HepG2 (cell line): ENCODE results near the gene PRDM15. TPM values are rescaled to one million over a fixed set of nuclear protein-coding genes. Genes with fewer than 3 reads are reported as not detected.

Experiments
- ATAC-seq: fragments of 200-7000 bp; cut with Tn5 transposase; 3 replicates; pipeline ENCODE4 v1.9.1; 2020; ENCODE audit warnings: mild to moderate bottlenecking, moderate library complexity
- BruUV-seq: library from RNA; stranded (reverse); fragments of 400-500 nt; replicated peaks from 2 replicates; lab custom pipeline; 2021; lab: Mats Ljungman, UMichigan
- CTCF ChIA-PET: fragments of 300-600 bp; formaldehyde crosslinking; extraction: SDS; loops from one replicate; lab custom pipeline; 2021; ENCODE audit warnings: low total read pairs, inconsistent platforms, low intra/inter-chr PET ratio; lab: Yijun Ruan, JAX
- POLR2A ChIA-PET: fragments of 350-600 bp; sonication (Branson Sonifier 250); formaldehyde crosslinking; loops from one replicate; lab custom pipeline; 2020; ENCODE audit warnings: antibody characterized with exemption, inconsistent platforms; lab: Yijun Ruan, JAX
- DNase-seq: peaks from one replicate; pipeline ENCODE4 v3.0.0-alpha.2; 2015; ENCODE audit warnings: low spot score
- FAIRE-seq: peaks from 3 replicates; lab custom pipeline; 2011; peaks lifted over from hg19 to GRCh38; lab: Jason Lieb, UNC
- H2AFZ ChIP-seq: one replicate; pipeline ENCODE4 v1.6.1; 2011; ENCODE audit warnings: low read length, inconsistent platforms
- H3K27ac ChIP-seq: fragments of 300-600 bp; 3 replicates; pipeline ENCODE4 v1.8.0; 2011; ENCODE audit warnings: mixed run types, mild to moderate bottlenecking, mixed read lengths, low read length, inconsistent platforms; ENCODE audit not compliant: insufficient read depth; ENCODE audit errors: extremely low read length
- H3K27me3 ChIP-seq, 2 experiments: fragments of 200-600 bp in 1 of 2; 2 replicates in 1 of 2; 3 replicates in 1 of 2; pipeline versions ENCODE4 v1.6.0 to v1.8.0; 2011; ENCODE audit warnings: low read length in 2 of 2, mild to moderate bottlenecking in 2 of 2, moderate library complexity in 2 of 2, inconsistent platforms in 1 of 2; ENCODE audit not compliant: insufficient read depth in 2 of 2, control insufficient read depth in 1 of 2
- H3K36me3 ChIP-seq, 2 experiments: fragments of 200-600 bp in 1 of 2; replicated peaks in 1 of 2; 2 replicates in 1 of 2; 3 replicates in 1 of 2; pipeline versions ENCODE4 v1.5.1 to v1.8.0; 2011; ENCODE audit warnings: low read length in 2 of 2, inconsistent platforms in 1 of 2; ENCODE audit not compliant: insufficient read depth in 2 of 2, control insufficient read depth in 1 of 2
- H3K4me1 ChIP-seq: 2 replicates; pipeline ENCODE4 v1.5.1; 2012; ENCODE audit warnings: low read length, inconsistent platforms; ENCODE audit not compliant: insufficient read depth
- H3K4me2 ChIP-seq: 2 replicates; pipeline ENCODE4 v1.6.0; 2011; ENCODE audit warnings: low read depth, low read length, inconsistent platforms
- H3K4me3 ChIP-seq, 3 experiments: fragments of 200-600 bp in 1 of 3; sonication (generic), shearing (Covaris generic) in 1 of 3; replicated peaks in 1 of 3; 2 replicates each; pipeline ENCODE4 v1.5.1; 2011 to 2016; ENCODE audit warnings: low read length in 3 of 3, inconsistent platforms in 2 of 3, low read depth in 2 of 3, mild to moderate bottlenecking in 2 of 3, control low read depth in 1 of 3, mixed read lengths in 1 of 3; ENCODE audit not compliant: insufficient read depth in 1 of 3
- H3K79me2 ChIP-seq: one replicate; pipeline ENCODE4 v1.6.1; 2011; ENCODE audit warnings: low read length, inconsistent platforms; ENCODE audit not compliant: insufficient read depth
- H3K9ac ChIP-seq: 2 replicates; pipeline ENCODE4 v1.6.0; 2011; ENCODE audit warnings: mild to moderate bottlenecking, low read depth, low read length, inconsistent platforms; ENCODE audit not compliant: insufficient read depth
- H3K9me3 ChIP-seq: 2 replicates; pipeline ENCODE4 v1.5.1; 2012; ENCODE audit warnings: mild to moderate bottlenecking, low read length
- H4K20me1 ChIP-seq: 2 replicates; pipeline ENCODE4 v1.6.0; 2011; ENCODE audit warnings: inconsistent platforms, mild to moderate bottlenecking, low read length, moderate library complexity; ENCODE audit not compliant: insufficient read depth
- GTF3A ChIP-seq: sonication (generic); formaldehyde crosslinking; conservative IDR thresholded peaks from 2 replicates; pipeline ENCODE4 v1.4.0; 2020; ENCODE audit warnings: mild to moderate bottlenecking, missing genetic modification reagents
- KLF16 ChIP-seq, 2 experiments: sonication (generic) in 1 of 2; formaldehyde crosslinking in 1 of 2; IDR thresholded peaks; 2 replicates each; pipeline versions ENCODE4 v1.6.1 to v1.8.0; 2016 to 2023; ENCODE audit warnings: missing genetic modification reagents in 2 of 2, missing compliant biosample characterization in 1 of 2
- MBD4 ChIP-seq: IDR thresholded peaks from 2 replicates; pipeline ENCODE4 v1.6.1; 2012; ENCODE audit warnings: low read length, inconsistent platforms, borderline replicate concordance
- MYC ChIP-seq: sonication (generic); formaldehyde crosslinking; IDR thresholded peaks from 2 replicates; pipeline ENCODE4 v1.9.0; 2021; ENCODE audit warnings: missing genetic modification reagents, borderline replicate concordance
- NFKB2 ChIP-seq: sonication (generic); formaldehyde crosslinking; IDR thresholded peaks from 2 replicates; pipeline ENCODE4 v1.4.0; 2020; ENCODE audit warnings: missing genetic modification reagents, borderline replicate concordance
- RBFOX2 ChIP-seq: fragments of 200-400 bp; formaldehyde crosslinking; IDR thresholded peaks from 2 replicates; pipeline ENCODE4 v1.6.1; 2017; ENCODE audit warnings: low read depth, mild to moderate bottlenecking, low read length
- REL ChIP-seq: sonication (generic); formaldehyde crosslinking; conservative IDR thresholded peaks from 2 replicates; pipeline ENCODE4 v1.8.0; 2022; ENCODE audit warnings: mild to moderate bottlenecking, missing genetic modification reagents, moderate library complexity
- ZNF33A ChIP-seq: sonication (generic); formaldehyde crosslinking; IDR thresholded peaks from 2 replicates; pipeline ENCODE4 v1.5.1; 2020; ENCODE audit warnings: missing genetic modification reagents, mild to moderate bottlenecking, moderate library complexity, borderline replicate concordance
- ZNF792 ChIP-seq: IDR thresholded peaks from 2 replicates; pipeline ENCODE4 v1.6.1; 2016
- ZNF883 ChIP-seq: sonication (generic); formaldehyde crosslinking; IDR thresholded peaks from 2 replicates; pipeline ENCODE4 v1.5.1; 2020; ENCODE audit warnings: mild to moderate bottlenecking, missing genetic modification reagents; ENCODE audit errors: not compliant biosample characterization
- WGBS: methylation state at CpG from one replicate; pipeline ENCODE4 v1.1.6; 2017; ENCODE audit warnings: low lambda C conversion rate; 5-methylcytosine and 5-hydroxymethylcytosine counted together
- in situ Hi-C: cut with HindIII; loops from 2 replicates; pipeline ENCODE4 v1.10.0; 2017; ENCODE audit warnings: low pct_unique_long_range_greater_than_20kb; ENCODE audit not compliant: extremely low pct_ligation_motif_present
- intact Hi-C: fragments of 100-400 bp; cut with micrococcal nuclease; formaldehyde crosslinking; loops from one replicate; pipeline ENCODE4 v1.10.0; 2022; ENCODE audit not compliant: unreplicated experiment
- polyA plus RNA-seq, 8 experiments: library from polyadenylated mRNA; depleted of rRNA in 3 of 8; stranded (reverse) in 7 of 8; unstranded in 1 of 8; fragments of >200 nt; fragmentation: Illumina TruSeq in 4 of 8; extraction: Trizol in 4 of 8; gene quantifications; 2 replicates each; pipeline versions ENCODE4 v1.2.1 to v1.2.3, GENCODE V29; 2011 to 2016; ENCODE audit warnings: low read depth in 4 of 8, missing spikeins in 1 of 8, mixed read lengths in 1 of 8; ENCODE audit not compliant: insufficient read depth in 1 of 8
- total RNA-seq, 5 experiments: library from RNA; depleted of rRNA; stranded (reverse); fragments of >200 nt; fragmentation: Illumina TruSeq; extraction: Trizol; gene quantifications; 2 replicates each; pipeline ENCODE4 v1.2.3, GENCODE V29; 2016; ENCODE audit warnings: low read depth in 1 of 5
- TF ChIP-seq, protein P1 (sequence below): sonication (generic); formaldehyde crosslinking; IDR thresholded peaks from 2 replicates; pipeline ENCODE4 v1.5.0; 2020; ENCODE audit warnings: mild to moderate bottlenecking, missing genetic modification reagents
- TF ChIP-seq, protein P2 (sequence below): sonication (generic); formaldehyde crosslinking; IDR thresholded peaks from 2 replicates; pipeline ENCODE4 v1.5.0; 2020; ENCODE audit warnings: missing genetic modification reagents
- TF ChIP-seq, protein P3 (sequence below): sonication (generic); formaldehyde crosslinking; IDR thresholded peaks from 2 replicates; pipeline ENCODE4 v1.5.1; 2020; ENCODE audit warnings: missing genetic modification reagents, mild to moderate bottlenecking, borderline replicate concordance

Gene PRDM15
- total and polyA plus RNA-seq, 2 of the 13 experiments (the other 11 are each of a cell fraction or from before 2014, with no cell fraction given), result 4.0 to 6.9 TPM

DNA sequence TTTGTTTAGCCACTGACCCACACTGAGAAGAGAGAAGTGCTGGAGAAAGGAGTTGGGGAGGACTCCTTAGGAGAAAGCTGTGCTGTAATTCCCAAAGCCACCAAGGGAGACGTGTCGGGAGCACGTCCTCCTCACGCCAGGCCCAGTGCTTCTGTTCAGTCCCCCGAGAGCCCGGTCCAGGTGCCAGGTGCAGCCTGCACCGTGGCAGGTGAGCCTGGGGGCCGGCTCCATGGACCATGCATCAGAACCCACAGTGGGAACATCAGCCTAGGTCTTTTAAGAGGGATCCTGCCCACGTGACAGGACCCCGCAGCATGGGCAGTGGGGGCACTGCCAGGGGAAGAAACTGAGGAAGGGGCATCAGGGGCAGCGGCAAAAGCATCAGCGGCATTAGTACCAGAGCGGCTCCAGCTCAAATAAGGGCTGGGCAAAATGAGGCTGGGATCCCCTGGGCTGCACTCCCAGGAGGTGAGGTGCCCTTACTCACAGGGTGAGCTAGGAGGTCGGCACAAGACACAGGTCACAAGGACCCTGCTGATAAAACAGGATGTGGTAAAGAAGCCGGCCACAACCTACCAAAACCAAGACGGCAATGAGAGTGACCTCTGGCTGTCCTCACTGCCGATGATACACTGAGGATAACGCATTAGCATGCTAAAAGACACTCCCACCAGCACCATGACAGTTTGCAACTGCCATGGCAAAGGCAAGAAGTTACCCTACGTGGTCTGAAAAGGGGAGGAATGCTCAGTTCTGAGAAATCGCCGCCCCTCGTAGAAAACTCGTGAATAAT lies 24.6 kb upstream of the PRDM15 start:
- POLR2A ChIA-PET, result no interaction called here
- in situ Hi-C loops, result no loop called here

More for the DNA sequence above, 24.6 kb upstream of the PRDM15 start:
- DNase-seq (no peak), ATAC-seq (no peak), FAIRE-seq (no peak)
- no peak overlapping the region for H3K4me2 ChIP-seq
- intact Hi-C loops, result no loop called here
- peaks cover 3 to 42% of the 10 kb centered on the region in 2 experiments; a peak in 4 of 5 replicates for H3K36me3 ChIP-seq
- no peaks in the 10 kb centered on the region for H3K9me3 ChIP-seq
- no TSS peak for BruUV-seq
- no peak overlapping the region for H2AFZ ChIP-seq
- H4K20me1 ChIP-seq, result no peaks in the 10 kb centered on the region
- CTCF ChIA-PET, result no interaction called here
- no peak overlapping the region for H3K27ac ChIP-seq
- H3K4me3 ChIP-seq, result no peak overlapping the region
- WGBS, result 99% methylated on average over 22 of the region's 23 CpGs
- TF ChIP-seq REL (CRISPR knock-in tag) (no peak), RBFOX2 (no peak), NFKB2 (CRISPR knock-in tag) (no peak), ZNF792 (no peak), KLF16 (CRISPR knock-in tag; IDR thresholded peaks at IDR 0.05) (no peak), GTF3A (CRISPR knock-in tag) (no peak), ZNF33A (CRISPR knock-in tag) (no peak), ZNF883 (CRISPR knock-in tag) (no peak), MBD4 (no peak), MYC (no peak)
- TF ChIP-seq, protein P1, sequence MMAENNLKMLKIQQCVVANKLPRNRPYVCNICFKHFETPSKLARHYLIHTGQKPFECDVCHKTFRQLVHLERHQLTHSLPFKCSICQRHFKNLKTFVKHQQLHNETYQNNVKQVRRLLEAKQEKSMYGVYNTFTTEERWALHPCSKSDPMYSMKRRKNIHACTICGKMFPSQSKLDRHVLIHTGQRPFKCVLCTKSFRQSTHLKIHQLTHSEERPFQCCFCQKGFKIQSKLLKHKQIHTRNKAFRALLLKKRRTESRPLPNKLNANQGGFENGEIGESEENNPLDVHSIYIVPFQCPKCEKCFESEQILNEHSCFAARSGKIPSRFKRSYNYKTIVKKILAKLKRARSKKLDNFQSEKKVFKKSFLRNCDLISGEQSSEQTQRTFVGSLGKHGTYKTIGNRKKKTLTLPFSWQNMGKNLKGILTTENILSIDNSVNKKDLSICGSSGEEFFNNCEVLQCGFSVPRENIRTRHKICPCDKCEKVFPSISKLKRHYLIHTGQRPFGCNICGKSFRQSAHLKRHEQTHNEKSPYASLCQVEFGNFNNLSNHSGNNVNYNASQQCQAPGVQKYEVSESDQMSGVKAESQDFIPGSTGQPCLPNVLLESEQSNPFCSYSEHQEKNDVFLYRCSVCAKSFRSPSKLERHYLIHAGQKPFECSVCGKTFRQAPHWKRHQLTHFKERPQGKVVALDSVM (CRISPR knock-in tag), result no peak
- TF ChIP-seq, protein P2, sequence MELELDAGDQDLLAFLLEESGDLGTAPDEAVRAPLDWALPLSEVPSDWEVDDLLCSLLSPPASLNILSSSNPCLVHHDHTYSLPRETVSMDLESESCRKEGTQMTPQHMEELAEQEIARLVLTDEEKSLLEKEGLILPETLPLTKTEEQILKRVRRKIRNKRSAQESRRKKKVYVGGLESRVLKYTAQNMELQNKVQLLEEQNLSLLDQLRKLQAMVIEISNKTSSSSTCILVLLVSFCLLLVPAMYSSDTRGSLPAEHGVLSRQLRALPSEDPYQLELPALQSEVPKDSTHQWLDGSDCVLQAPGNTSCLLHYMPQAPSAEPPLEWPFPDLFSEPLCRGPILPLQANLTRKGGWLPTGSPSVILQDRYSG (CRISPR knock-in tag), result no peak
- TF ChIP-seq, protein P3, sequence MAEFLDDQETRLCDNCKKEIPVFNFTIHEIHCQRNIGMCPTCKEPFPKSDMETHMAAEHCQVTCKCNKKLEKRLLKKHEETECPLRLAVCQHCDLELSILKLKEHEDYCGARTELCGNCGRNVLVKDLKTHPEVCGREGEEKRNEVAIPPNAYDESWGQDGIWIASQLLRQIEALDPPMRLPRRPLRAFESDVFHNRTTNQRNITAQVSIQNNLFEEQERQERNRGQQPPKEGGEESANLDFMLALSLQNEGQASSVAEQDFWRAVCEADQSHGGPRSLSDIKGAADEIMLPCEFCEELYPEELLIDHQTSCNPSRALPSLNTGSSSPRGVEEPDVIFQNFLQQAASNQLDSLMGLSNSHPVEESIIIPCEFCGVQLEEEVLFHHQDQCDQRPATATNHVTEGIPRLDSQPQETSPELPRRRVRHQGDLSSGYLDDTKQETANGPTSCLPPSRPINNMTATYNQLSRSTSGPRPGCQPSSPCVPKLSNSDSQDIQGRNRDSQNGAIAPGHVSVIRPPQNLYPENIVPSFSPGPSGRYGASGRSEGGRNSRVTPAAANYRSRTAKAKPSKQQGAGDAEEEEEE (CRISPR knock-in tag), result no peak
- H3K27me3 ChIP-seq, result no peaks in the 10 kb centered on the region
- H3K9ac ChIP-seq, result no peak overlapping the region
- 0 out of 2 replicates have a peak, but pooled peaks cover 2% of the 10 kb centered on the region for H3K4me1 ChIP-seq
- H3K79me2 ChIP-seq, result no peaks in the 10 kb centered on the region
